ENCODE results near the gene EHD3. TPM values are rescaled to one million over a fixed set of nuclear protein-coding genes. Genes with fewer than 3 reads are reported as not detected.

EHD3 gene
- total and polyA plus RNA-seq, 2 of the 13 experiments (the other 11 are each of a cell fraction or from before 2014, with no cell fraction given) = 0.20 to 0.69 TPM

DNA sequence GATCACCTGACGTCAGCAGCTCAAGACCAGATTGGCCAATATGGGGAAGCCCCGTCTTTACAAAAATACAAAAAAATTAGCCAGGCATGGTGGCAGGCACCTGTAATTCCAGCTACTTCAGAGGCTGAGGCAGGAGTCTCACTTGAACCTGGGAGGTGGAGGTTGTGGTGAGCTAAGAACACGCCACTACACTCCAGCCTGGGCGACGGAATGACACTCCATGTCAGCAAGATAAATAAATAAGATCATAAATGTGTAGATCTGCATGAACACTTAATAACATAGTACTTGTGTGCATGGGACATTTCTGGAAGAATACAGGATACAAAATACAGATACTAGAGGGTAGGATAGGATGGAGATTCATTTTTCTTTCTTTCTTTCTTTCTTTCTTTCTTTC, 9.1 kb downstream of the EHD3 start:
- FAIRE-seq (no peak), DNase-seq (ENCODE audit: low spot score) (no peak), ATAC-seq (no peak)
- Histone ChIP-seq H3K9me3 (ENCODE audit: low read length) (no peaks in the 10 kb centered on the region), H2AFZ (ENCODE audit: low read length) (no peak overlapping the region), H3K4me3 (replicated peaks in 1 of 3; ENCODE audit: insufficient read depth in 1 of 3, low read depth in 2 of 3, low read length in 3 of 3) (no peak overlapping the region), H3K36me3 (replicated peaks in 1 of 2; ENCODE audit: control insufficient read depth in 1 of 2, insufficient read depth in 2 of 2, low read length in 2 of 2) (no peaks in the 10 kb centered on the region), H3K9ac (ENCODE audit: insufficient read depth, low read depth, low read length) (no peak overlapping the region), H3K27me3 (ENCODE audit: control insufficient read depth in 1 of 2, insufficient read depth in 2 of 2, low read length in 2 of 2) (peaks cover 0 to 25% of the 10 kb centered on the region in 2 experiments; a peak in 3 of 5 replicates), H3K4me2 (ENCODE audit: low read depth, low read length) (no peak overlapping the region), H4K20me1 (ENCODE audit: insufficient read depth, low read length) (no peaks in the 10 kb centered on the region), H3K4me1 (ENCODE audit: insufficient read depth, low read length) (no peaks in the 10 kb centered on the region), H3K27ac (ENCODE audit: extremely low read length, insufficient read depth, low read length) (no peak overlapping the region), H3K79me2 (ENCODE audit: insufficient read depth, low read length) (no peaks in the 10 kb centered on the region)
- intact Hi-C loops (cut with micrococcal nuclease; ENCODE audit: unreplicated experiment) (no loop called here), in situ Hi-C loops (cut with HindIII; ENCODE audit: extremely low pct_ligation_motif_present, low pct_unique_long_range_greater_than_20kb) (no loop called here)
- POLR2A ChIA-PET = no interaction called here
- WGBS (ENCODE audit: low lambda C conversion rate) = 58% methylated on average over 5 of the region's 5 CpGs
- CTCF ChIA-PET (ENCODE audit: low intra/inter-chr PET ratio, low total read pairs) = no interaction called here
- no TSS peak for BruUV-seq (replicated peaks)
- no peak for TF ChIP-seq HMGA1 (CRISPR knock-in tag; conservative IDR thresholded peaks at IDR 0.05)
- no peak for TF ChIP-seq NFKBIZ (CRISPR knock-in tag; IDR thresholded peaks at IDR 0.05)
- TF ChIP-seq ZNF33A (CRISPR knock-in tag; IDR thresholded peaks at IDR 0.05; ENCODE audit: borderline replicate concordance) = no peak
- TF ChIP-seq, protein P1, sequence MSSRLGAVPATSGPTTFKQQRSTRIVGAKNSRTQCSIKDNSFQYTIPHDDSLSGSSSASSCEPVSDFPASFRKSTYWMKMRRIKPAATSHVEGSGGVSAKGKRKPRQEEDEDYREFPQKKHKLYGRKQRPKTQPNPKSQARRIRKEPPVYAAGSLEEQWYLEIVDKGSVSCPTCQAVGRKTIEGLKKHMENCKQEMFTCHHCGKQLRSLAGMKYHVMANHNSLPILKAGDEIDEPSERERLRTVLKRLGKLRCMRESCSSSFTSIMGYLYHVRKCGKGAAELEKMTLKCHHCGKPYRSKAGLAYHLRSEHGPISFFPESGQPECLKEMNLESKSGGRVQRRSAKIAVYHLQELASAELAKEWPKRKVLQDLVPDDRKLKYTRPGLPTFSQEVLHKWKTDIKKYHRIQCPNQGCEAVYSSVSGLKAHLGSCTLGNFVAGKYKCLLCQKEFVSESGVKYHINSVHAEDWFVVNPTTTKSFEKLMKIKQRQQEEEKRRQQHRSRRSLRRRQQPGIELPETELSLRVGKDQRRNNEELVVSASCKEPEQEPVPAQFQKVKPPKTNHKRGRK (CRISPR knock-in tag; IDR thresholded peaks at IDR 0.05) = no peak
- TF ChIP-seq ZNF431 (CRISPR knock-in tag; IDR thresholded peaks at IDR 0.05; ENCODE audit: borderline replicate concordance, low read depth) = no peak
- TF ChIP-seq ZNF274 (CRISPR knock-in tag; IDR thresholded peaks at IDR 0.05) = no peak
- TF ChIP-seq NR2C2 (CRISPR knock-in tag; IDR thresholded peaks at IDR 0.05; ENCODE audit: borderline replicate concordance) = no peak
- TF ChIP-seq, protein P2, sequence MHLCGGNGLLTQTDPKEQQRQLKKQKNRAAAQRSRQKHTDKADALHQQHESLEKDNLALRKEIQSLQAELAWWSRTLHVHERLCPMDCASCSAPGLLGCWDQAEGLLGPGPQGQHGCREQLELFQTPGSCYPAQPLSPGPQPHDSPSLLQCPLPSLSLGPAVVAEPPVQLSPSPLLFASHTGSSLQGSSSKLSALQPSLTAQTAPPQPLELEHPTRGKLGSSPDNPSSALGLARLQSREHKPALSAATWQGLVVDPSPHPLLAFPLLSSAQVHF (CRISPR knock-in tag; IDR thresholded peaks at IDR 0.05) = no peak
- TF ChIP-seq, protein P3, sequence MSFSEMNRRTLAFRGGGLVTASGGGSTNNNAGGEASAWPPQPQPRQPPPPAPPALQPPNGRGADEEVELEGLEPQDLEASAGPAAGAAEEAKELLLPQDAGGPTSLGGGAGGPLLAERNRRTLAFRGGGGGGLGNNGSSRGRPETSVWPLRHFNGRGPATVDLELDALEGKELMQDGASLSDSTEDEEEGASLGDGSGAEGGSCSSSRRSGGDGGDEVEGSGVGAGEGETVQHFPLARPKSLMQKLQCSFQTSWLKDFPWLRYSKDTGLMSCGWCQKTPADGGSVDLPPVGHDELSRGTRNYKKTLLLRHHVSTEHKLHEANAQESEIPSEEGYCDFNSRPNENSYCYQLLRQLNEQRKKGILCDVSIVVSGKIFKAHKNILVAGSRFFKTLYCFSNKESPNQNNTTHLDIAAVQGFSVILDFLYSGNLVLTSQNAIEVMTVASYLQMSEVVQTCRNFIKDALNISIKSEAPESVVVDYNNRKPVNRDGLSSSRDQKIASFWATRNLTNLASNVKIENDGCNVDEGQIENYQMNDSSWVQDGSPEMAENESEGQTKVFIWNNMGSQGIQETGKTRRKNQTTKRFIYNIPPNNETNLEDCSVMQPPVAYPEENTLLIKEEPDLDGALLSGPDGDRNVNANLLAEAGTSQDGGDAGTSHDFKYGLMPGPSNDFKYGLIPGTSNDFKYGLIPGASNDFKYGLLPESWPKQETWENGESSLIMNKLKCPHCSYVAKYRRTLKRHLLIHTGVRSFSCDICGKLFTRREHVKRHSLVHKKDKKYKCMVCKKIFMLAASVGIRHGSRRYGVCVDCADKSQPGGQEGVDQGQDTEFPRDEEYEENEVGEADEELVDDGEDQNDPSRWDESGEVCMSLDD (CRISPR knock-in tag; IDR thresholded peaks at IDR 0.05; ENCODE audit: borderline replicate concordance) = no peak
- TF ChIP-seq RBM39 (IDR thresholded peaks at IDR 0.05; ENCODE audit: low read depth, low read length, poor library complexity, severe bottlenecking) = no peak
- TF ChIP-seq EHMT2 (IDR thresholded peaks at IDR 0.05; ENCODE audit: borderline replicate concordance, low read depth, low read length) = no peak
- TF ChIP-seq TOPORS (CRISPR knock-in tag; IDR thresholded peaks at IDR 0.05) = no peak
- TF ChIP-seq PHF5A (CRISPR knock-in tag; IDR thresholded peaks at IDR 0.05; ENCODE audit: low read depth, unreplicated experiment) = no peak
- TF ChIP-seq, protein P4, sequence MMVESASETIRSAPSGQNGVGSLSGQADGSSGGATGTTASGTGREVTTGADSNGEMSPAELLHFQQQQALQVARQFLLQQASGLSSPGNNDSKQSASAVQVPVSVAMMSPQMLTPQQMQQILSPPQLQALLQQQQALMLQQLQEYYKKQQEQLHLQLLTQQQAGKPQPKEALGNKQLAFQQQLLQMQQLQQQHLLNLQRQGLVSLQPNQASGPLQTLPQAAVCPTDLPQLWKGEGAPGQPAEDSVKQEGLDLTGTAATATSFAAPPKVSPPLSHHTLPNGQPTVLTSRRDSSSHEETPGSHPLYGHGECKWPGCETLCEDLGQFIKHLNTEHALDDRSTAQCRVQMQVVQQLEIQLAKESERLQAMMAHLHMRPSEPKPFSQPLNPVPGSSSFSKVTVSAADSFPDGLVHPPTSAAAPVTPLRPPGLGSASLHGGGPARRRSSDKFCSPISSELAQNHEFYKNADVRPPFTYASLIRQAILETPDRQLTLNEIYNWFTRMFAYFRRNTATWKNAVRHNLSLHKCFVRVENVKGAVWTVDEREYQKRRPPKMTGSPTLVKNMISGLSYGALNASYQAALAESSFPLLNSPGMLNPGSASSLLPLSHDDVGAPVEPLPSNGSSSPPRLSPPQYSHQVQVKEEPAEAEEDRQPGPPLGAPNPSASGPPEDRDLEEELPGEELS (CRISPR knock-in tag; IDR thresholded peaks at IDR 0.05) = no peak
- TF ChIP-seq PITX1 (CRISPR knock-in tag; IDR thresholded peaks at IDR 0.05) = no peak

Measured in HepG2 (cell line).